Cardiac fibroblast (primary cell): ENCODE data around the gene SLMAP.
A peak's percentile ranks its signal among the peaks of the same experiment; 100 is the strongest.

Experiments used
- DNase-seq, 2 donors: peaks; one replicate each; pipeline versions ENCODE4 v3.0.0 to v3.0.0-alpha.2; 2010; ENCODE audit warnings: low read depth in 2 of 2
- H3K4me3 ChIP-seq, 2 donors: replicated peaks in 1 of 2; 1 replicate in 1 of 2; 2 replicates in 1 of 2; pipeline ENCODE4 v1.5.1; 2011; ENCODE audit warnings: low read depth in 2 of 2, low read length in 2 of 2, mild to moderate bottlenecking in 2 of 2, moderate library complexity in 1 of 2
- CTCF ChIP-seq: IDR thresholded peaks from one replicate; pipeline ENCODE4 v1.5.1; 2011; ENCODE audit warnings: low read depth, mild to moderate bottlenecking, low read length, inconsistent platforms

SLMAP gene

GRCh38 chr3:57787867-57788623, 31.9 kb downstream of the SLMAP start:
- TF ChIP-seq CTCF, result no peak
- no peak overlapping the region for H3K4me3 ChIP-seq
- peak; percentile 19 to 28 for DNase-seq

GRCh38 chr3:57788624-57789018, 32.5 kb downstream of the SLMAP start:
- no peak for TF ChIP-seq CTCF
- H3K4me3 ChIP-seq, result no peak overlapping the region
- no peak for DNase-seq

GRCh38 chr3:57791245-57791644, 35.1 kb downstream of the SLMAP start:
- H3K4me3 ChIP-seq, result no peak overlapping the region

GRCh38 chr3:57792198-57792597, 36.1 kb downstream of the SLMAP start:
- DNase-seq, result no peak
- H3K4me3 ChIP-seq, result no peak overlapping the region
- TF ChIP-seq CTCF, result no peak

More at GRCh38 chr3:57791245-57791644, 35.1 kb downstream of the SLMAP start:
- no peak for TF ChIP-seq CTCF
- peak; percentile 27 to 31 for DNase-seq

GRCh38 chr3:57793737-57794187, 37.7 kb downstream of the SLMAP start:
- DNase-seq, result peak in 1 of 2 donors; percentile 34
- H3K4me3 ChIP-seq, result no peak overlapping the region
- no peak for TF ChIP-seq CTCF

GRCh38 chr3:57794501-57794900, 38.4 kb downstream of the SLMAP start:
- no peak for TF ChIP-seq CTCF
- no peak for DNase-seq
- H3K4me3 ChIP-seq, result no peak overlapping the region
